Measurements from ENCODE around the gene IPPK. TPM values are rescaled to one million over a fixed set of nuclear protein-coding genes. Genes with fewer than 3 reads are reported as not detected.

IPPK gene
- total and polyA plus RNA-seq, 2 of the 4 experiments (the other 2 are of a cell fraction), result 25.1 to 26.8 TPM

DNA sequence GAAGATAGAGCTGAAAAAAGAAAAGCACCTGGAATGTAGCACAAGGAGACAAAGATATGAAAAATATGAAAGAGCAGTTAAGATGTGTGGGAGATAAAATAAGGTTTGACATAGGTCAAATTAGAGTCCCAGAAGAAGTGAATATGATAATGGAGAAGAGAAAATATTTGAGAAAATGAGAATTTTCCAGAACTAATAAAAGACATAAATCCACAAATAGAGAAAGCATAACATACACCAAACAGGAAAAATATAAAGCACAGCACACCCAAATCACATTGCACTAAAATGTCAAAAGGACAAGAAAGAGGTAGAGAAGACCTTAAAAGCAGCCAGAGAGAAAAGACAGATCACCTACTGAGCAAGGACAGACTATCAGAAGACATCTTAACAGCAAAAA, 43.4 kb downstream of the IPPK start:
- H3K4me1 ChIP-seq (ENCODE audit: control insufficient read depth, insufficient read depth, low read length), result no peaks in the 10 kb centered on the region
- H4K8ac ChIP-seq (ENCODE audit: low read depth in 2 of 2, low read length in 2 of 2), result no peak overlapping the region
- peaks cover 6 to 8% of the 10 kb centered on the region in 2 experiments; a peak in 3 of 4 replicates for H3K79me1 ChIP-seq (ENCODE audit: low read depth in 1 of 2, low read length in 2 of 2)
- no peak overlapping the region for H3K4ac ChIP-seq (ENCODE audit: low read depth, low read length)
- in situ Hi-C loops (cut with MboI; ENCODE audit: low sequenced_read_pairs) (no loop called here), dilution Hi-C loops (cut with HindIII; ENCODE audit: low sequenced_read_pairs, unreplicated experiment) (no loop called here), intact Hi-C loops (cut with micrococcal nuclease) (no loop called here)
- H2BK5ac ChIP-seq (ENCODE audit: low read depth, low read length, poor library complexity, severe bottlenecking), result no peak overlapping the region
- H2AK9ac ChIP-seq (replicated peaks; ENCODE audit: low read depth, low read length, poor library complexity), result no peak overlapping the region
- no peak overlapping the region for H2BK15ac ChIP-seq (ENCODE audit: low read depth, low read length)
- no peak overlapping the region for H3K9ac ChIP-seq (ENCODE audit: low read depth, low read length)
- H2AFZ ChIP-seq (replicated peaks; ENCODE audit: low read length, poor library complexity), result no peak overlapping the region
- BruUV-seq (replicated peaks), result no TSS peak
- no peak overlapping the region for H3K56ac ChIP-seq (ENCODE audit: extremely low read depth, insufficient read depth, low read length)
- no peak overlapping the region for H2BK20ac ChIP-seq (ENCODE audit: low read depth, low read length)
- ATAC-seq (ENCODE audit: low read depth), result no peak
- H3K27me3 ChIP-seq (ENCODE audit: control insufficient read depth, insufficient read depth, low read length), result no peaks in the 10 kb centered on the region
- no peak overlapping the region for H3K27ac ChIP-seq (ENCODE audit: insufficient read depth, low read length)
- H4K20me1 ChIP-seq (ENCODE audit: insufficient read depth, low read length), result no peaks in the 10 kb centered on the region
- H3K9me3 ChIP-seq (ENCODE audit: control insufficient read depth, insufficient read depth, low read length), result no peaks in the 10 kb centered on the region
- no peak overlapping the region for H3K18ac ChIP-seq (ENCODE audit: low read depth, low read length)
- peaks cover 10% of the 10 kb centered on the region for H3K36me3 ChIP-seq (ENCODE audit: control insufficient read depth, insufficient read depth, low read length)
- H4K5ac ChIP-seq (ENCODE audit: low read depth, low read length), result no peak overlapping the region
- ChIA-PET POLR2A (ENCODE audit: unreplicated experiment) (no interaction called here), CTCF (interaction anchor here (0.6 to 0.9 kb wide), 2 partner anchors 121 to 144 kb away, joined by 3 read pairs; partner anchors contain the start of gene ASPN)
- no peak overlapping the region for H3K14ac ChIP-seq (replicated peaks; ENCODE audit: low read depth, low read length)
- no peak overlapping the region for H4K91ac ChIP-seq (ENCODE audit: insufficient read depth, low read depth, low read length)
- no peak overlapping the region for H3K4me3 ChIP-seq (ENCODE audit: insufficient read depth, low read depth, low read length)
- no peaks in the 10 kb centered on the region for H3K9me1 ChIP-seq (ENCODE audit: insufficient read depth, low read length)
- H2BK120ac ChIP-seq (ENCODE audit: low read depth, low read length), result no peak overlapping the region
- no peak overlapping the region for H2AK5ac ChIP-seq (ENCODE audit: low read depth, low read length)
- no peak for DNase-seq
- H3K4me2 ChIP-seq (ENCODE audit: low read depth, low read length), result no peak overlapping the region
- no peak for TF ChIP-seq CEBPB (IDR thresholded peaks at IDR 0.05; ENCODE audit: low read depth, low read length)
- no peak for TF ChIP-seq NFE2L2 (IDR thresholded peaks at IDR 0.05; ENCODE audit: low read depth, low read length)
- TF ChIP-seq, protein P1, sequence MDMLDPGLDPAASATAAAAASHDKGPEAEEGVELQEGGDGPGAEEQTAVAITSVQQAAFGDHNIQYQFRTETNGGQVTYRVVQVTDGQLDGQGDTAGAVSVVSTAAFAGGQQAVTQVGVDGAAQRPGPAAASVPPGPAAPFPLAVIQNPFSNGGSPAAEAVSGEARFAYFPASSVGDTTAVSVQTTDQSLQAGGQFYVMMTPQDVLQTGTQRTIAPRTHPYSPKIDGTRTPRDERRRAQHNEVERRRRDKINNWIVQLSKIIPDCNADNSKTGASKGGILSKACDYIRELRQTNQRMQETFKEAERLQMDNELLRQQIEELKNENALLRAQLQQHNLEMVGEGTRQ (IDR thresholded peaks at IDR 0.05; ENCODE audit: low read depth, low read length), result no peak
- TF ChIP-seq, protein P2, sequence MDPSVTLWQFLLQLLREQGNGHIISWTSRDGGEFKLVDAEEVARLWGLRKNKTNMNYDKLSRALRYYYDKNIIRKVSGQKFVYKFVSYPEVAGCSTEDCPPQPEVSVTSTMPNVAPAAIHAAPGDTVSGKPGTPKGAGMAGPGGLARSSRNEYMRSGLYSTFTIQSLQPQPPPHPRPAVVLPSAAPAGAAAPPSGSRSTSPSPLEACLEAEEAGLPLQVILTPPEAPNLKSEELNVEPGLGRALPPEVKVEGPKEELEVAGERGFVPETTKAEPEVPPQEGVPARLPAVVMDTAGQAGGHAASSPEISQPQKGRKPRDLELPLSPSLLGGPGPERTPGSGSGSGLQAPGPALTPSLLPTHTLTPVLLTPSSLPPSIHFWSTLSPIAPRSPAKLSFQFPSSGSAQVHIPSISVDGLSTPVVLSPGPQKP (IDR thresholded peaks at IDR 0.05; ENCODE audit: borderline replicate concordance, low read depth, low read length), result no peak
- no peak for TF ChIP-seq POLR2A (IDR thresholded peaks at IDR 0.05; ENCODE audit: low read depth, low read length)
- TF ChIP-seq CHD1 (IDR thresholded peaks at IDR 0.05; ENCODE audit: low read depth, low read length), result no peak
- no peak for TF ChIP-seq MAZ (IDR thresholded peaks at IDR 0.05; ENCODE audit: borderline replicate concordance, low read depth, low read length)
- no peak for TF ChIP-seq MAFK (IDR thresholded peaks at IDR 0.05; ENCODE audit: low read depth, low read length)
- TF ChIP-seq RAD21 (IDR thresholded peaks at IDR 0.05; ENCODE audit: low read length), result no peak
- TF ChIP-seq MXI1 (IDR thresholded peaks at IDR 0.05; ENCODE audit: borderline replicate concordance, low read depth, low read length), result no peak
- TF ChIP-seq FOS (IDR thresholded peaks at IDR 0.05; ENCODE audit: low read depth, low read length), result no peak
- no peak for TF ChIP-seq RFX5 (IDR thresholded peaks at IDR 0.05; ENCODE audit: low read depth, low read length)
- no peak for TF ChIP-seq SMC3 (IDR thresholded peaks at IDR 0.05; ENCODE audit: low read depth, low read length)
- H3K23ac ChIP-seq (ENCODE audit: low read depth, low read length), result no peak overlapping the region
